ENCODE measurements around the gene ARHGAP35.
"Not testable (repeated sequence)": the region's sequence is repeated elsewhere in the genome, so short reads cannot be mapped to it uniquely, and the experiment has no call there.

Gene ARHGAP35

GRCh38 chr19:46844067-46844489 lies 16.7 kb upstream of the ARHGAP35 start:
- no peak for DNase-seq (ENCODE audit: low read depth)

- no peak for DNase-seq (ENCODE audit: low read depth)
These were observed 14.8 kb upstream of the ARHGAP35 start for GRCh38 chr19:46845959-46846459.

DNA sequence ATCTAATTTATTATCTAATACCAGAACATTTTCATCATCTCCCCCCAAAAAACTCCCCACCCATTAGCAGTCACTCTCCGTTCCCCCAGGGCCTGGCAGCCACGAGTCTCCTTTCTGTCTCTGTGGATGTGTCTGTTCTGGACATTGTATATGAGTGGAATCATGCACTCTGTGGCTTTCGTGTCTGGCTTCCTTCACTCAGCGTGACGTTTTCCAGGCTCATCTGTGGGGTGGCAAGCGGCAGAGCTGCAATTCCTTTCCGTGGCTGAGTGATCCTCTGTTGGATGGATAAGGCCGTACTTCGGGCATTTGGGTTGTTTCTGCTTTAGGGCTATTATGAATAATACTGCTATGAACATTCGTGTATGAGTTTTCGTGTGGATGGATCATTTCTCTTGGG lies 13.3 kb upstream of the ARHGAP35 start:
- no peak for DNase-seq (ENCODE audit: low read depth)

- DNase-seq (ENCODE audit: low read depth) = no peak
These were observed 12.4 kb upstream of the ARHGAP35 start for GRCh38 chr19:46848389-46848788.

- no peak for DNase-seq (ENCODE audit: low read depth)
These were observed 11.2 kb upstream of the ARHGAP35 start for GRCh38 chr19:46849610-46850009.

GRCh38 chr19:46850228-46851203 lies 10.3 kb upstream of the ARHGAP35 start, which contains the start of gene AP2S1:
Gene AP2S1 (minus strand): TSS chr19:46850846. CDS start chr19:46850766, 80 bp downstream.
- peak; percentile 87 for DNase-seq (ENCODE audit: low read depth)

GRCh38 chr19:46852830-46853229 lies 8.0 kb upstream of the ARHGAP35 start:
- no peak for DNase-seq (ENCODE audit: low read depth)

- not testable (repeated sequence) for DNase-seq (ENCODE audit: low read depth)
These were observed 6.1 kb upstream of the ARHGAP35 start for GRCh38 chr19:46854698-46855097.

DNA sequence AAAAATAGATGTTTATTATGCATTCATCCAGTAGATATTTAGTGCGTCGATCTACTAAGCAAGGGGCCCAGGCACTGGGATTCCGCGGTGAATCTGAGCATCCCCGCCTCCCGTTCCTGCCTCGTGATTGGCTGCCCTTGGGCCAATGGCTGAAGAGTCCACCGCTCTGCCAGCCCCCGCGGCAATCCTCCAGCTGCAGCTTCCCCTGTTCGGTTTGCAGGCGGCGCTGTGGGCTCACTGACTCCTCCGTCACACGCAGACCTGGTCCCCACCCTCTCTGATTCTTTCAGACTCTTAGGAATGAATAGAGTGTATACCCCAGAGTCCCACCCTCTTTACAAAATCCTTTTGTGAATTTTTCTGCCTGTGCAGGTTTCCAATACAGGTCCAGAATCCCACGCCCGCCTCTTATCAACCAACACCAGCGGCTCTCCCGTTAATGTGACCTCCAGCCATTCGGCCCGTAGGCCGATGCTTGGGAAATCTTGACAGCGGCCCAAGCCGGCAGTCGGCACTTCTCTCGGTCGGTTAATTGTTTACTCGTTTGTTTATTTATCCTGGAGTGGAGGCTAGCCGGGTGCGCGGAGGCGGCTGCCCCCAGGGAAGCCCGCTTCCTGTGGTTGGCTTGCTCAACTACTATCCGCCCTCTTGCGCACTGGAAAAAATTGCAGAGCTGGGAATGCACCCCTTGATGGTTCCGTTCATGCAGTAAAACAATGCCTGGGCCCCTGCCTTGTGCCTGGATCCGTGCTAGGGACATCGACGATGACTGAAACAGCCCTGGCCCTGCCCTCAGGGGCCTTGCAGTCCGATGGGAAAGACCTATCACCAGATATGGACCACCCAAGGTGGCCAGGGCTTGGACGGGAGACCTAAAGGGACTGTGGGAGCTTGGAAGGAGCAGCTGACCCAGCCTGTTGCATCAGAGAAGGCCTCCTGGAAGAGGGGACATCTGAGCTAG lies 4.5 kb upstream of the ARHGAP35 start:
- DNase-seq (ENCODE audit: low read depth) = peak; percentile 87

DNA sequence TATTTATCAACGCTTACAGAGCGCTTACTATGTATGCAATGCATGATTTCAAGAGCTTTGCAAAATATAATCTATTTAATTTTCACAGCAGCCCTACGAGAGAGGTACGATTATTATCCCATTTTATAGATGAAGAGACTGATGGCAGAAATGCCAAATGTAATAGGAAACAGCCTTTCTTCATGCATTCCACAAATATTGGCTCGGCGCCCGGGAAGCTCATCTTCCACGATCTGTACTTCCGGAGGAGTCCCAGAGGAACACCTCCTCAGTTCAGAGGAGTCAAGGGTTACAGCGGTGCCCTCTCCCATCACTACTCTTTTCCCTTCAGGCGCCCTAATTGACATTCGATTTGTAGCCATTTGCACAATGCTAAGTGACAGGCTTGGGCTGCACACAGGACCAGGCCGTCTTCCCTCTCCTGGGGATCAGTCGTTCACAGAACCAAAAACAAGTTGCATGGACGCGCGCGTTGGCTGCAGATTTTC lies 1.1 kb upstream of the ARHGAP35 start:
- no peak for DNase-seq (ENCODE audit: low read depth)

DNA sequence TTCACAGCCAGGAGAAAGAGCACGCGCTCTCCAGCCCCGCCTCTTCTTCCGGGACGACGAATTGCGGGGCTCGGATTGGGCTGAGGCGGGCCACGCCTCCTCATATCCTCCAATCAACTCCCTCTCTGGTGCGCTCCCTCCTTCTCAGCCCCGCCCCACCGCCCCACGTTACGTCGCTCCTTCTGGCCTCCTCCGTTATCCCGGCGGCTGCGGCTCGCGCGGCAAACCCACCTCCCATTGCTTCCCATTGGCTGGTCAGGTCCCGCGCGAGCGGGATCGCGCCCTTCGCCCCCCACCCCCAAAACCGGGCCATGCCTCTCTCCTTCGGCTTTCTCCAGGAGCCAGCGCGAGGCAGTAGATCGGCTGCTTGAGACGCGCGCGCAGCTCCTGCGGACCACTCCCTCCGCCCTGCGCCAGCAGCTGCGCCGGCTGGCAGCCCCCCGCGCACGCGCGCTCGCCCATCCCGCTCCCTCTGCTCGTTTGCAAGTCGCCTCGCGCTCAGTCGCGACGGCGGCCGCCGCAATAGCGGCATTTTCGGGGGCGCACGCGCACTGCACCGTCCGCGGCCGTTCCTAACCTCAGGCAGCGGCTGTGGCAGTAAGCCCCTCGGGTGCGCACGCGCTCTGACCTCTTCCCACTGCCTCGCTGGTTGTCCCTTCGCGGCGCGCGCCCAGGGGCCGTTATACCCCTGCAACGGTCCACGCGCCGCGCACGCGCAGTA lies 512 bp upstream of the ARHGAP35 start:
- DNase-seq (ENCODE audit: low read depth) = peak; percentile 92

DNA sequence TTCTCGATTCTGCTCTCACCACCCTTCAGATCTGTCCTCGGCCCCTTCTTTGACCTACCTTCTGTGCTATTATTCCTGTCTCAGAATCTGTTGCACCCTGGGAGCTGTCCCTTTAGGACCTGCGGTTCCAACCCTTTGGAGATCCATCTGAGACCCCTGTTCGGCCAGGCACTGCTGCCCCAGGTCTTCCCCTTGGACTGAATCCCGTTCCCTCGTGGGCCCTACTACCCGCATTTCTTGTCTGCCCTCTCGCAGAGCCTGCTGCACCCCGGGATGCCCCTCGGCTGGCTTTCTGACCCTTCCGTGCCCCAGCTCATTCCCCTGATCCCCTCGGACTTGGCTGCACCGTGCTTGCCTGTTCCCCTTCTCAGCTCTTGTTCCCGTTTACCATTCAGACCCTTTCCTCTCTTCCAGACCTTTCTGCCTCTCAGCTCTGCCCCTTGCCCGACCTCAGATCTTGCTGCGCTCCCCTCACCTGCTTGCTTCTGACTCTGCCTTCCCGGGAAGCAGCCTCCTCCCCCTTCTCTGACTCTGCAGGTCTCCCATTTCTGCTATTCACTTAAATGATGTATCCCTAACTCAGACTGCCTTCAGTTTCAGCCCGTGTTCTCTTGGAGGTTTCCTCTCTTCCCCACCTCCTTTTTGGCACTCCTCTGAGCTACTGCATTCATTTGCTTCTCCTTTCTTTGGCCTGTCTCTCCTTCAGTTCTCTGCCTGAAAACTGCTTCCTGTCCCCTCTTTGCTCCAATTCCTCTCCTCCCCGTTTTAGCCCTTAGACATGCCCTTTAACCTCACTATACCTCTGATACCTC lies 1.1 kb downstream of the ARHGAP35 start:
- DNase-seq (ENCODE audit: low read depth) = no peak

- no peak for DNase-seq (ENCODE audit: low read depth)
These were observed 1.7 kb downstream of the ARHGAP35 start for GRCh38 chr19:46862503-46862834.

DNA sequence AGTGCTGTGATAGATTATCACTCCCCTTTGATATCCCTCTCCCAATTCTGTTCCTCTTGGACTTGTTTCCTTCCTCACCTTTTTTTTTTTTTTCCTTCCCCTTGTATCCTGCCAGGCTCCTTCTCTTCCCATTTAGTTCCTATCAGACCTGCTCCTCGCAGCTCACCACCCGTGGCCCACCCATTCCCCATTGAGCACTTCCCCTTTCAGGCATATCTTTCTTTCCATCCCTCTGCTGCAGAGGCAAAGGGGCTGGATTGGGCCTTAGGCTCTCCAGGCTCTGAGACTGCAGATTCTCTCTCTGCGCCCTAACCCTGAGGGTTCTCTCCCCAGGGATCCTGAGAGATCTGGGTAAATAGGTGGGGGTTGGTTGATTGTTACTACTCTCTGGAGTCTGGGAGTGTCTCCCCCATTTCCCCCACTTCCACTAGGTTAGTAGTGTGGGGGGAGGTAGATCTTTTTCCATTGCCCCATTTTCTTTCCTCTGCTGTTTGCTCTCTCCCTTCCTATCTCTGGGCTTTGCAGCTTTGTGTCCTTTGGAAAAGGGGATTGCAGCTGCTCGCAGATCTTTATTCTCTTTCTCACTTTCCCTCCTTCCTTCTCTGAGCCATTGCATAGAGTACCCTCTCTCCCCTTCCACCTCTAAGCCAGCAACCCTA lies 2.3 kb downstream of the ARHGAP35 start:
- no peak for DNase-seq (ENCODE audit: low read depth)

DNA sequence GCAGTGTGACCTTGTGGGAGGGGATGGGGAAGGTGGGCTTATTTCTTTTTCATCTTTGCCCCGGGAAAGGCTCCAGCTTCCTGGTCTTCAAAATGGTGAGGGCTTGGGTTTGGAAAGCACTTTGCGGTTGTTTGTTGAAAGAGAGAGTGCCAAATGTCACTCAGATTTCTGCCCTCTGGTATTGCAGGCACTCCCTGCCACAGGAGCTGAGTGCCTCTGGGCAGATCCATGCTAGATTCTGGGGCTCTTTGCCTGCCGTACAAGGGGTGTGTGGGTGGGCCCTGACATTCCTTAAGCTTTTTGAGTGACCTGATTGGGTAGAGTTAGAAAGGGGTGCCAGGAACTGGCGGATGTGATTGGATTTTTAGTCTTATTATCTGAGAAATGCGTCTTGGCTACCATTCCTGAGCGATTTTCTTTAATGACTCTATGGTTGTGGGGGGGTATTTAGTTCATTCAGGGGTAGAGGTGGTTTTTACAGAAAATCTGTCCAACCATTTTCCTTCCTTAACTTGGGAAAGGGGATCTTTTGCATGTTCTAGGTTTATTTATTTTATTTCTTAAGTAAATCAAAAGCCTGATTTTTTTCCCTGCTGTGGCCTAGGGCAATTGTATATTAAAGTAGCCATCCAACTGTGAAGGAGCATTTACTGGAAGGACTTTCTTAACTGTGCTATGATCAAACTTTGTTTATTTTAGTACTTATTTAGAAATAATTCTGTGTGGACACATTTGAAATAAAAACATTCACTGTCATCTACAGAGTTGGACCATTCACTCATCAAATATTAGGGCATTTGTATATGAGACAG lies 3.2 kb downstream of the ARHGAP35 start:
- no peak for DNase-seq (ENCODE audit: low read depth)

DNA sequence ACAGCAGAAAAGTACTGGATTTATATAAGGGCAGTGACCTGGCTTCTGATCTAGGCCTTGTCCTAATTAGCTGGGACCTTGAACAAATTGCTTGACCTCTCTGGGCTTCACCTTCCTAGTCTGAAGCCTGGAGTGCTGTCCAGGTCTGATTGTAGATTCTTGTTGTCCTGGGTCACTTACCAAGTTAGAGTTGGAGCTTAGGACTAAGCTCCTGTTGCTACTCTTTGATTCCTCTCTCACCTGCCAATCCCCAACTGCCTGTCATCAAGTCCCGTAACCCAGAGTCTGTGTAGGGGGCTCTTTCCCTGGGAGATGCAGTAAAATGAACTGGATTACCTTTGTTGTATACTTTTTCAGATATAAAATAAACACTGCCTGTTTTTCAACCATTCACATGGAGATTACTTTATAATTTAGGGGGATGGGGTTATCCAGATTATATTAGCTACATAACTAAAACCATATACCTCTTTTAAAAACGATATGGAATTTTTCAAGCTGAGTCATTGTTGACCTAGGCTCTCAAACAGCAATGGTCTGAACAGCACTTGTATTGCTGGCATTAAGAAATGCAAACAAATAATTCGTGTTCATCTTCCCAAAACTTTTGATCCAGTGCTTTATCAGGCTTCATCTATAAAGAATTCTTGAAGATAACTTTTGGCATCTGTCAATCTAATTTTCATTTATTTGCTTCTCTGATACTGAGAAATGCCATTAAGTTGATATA lies 5.8 kb downstream of the ARHGAP35 start:
- no peak for DNase-seq (ENCODE audit: low read depth)

DNA sequence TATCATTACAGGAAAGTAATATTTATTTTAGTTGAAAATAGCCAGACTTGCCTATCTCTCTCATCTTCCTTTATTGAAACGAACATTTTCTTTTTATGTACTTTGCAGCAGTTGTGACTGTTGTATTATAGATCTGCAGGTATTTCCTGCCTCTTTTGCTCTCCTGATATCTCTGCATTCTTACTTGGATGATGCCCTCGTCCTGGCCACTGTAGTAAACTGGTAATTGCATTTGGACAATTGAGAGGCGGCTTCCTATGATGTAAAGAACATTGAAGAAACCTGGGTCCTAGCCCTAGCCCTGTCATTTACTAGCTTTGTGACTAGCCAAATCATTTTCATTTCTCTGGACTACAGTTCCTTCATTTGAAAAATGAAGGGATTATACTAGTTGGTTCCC lies 6.4 kb downstream of the ARHGAP35 start:
- no peak for DNase-seq (ENCODE audit: low read depth)

DNA sequence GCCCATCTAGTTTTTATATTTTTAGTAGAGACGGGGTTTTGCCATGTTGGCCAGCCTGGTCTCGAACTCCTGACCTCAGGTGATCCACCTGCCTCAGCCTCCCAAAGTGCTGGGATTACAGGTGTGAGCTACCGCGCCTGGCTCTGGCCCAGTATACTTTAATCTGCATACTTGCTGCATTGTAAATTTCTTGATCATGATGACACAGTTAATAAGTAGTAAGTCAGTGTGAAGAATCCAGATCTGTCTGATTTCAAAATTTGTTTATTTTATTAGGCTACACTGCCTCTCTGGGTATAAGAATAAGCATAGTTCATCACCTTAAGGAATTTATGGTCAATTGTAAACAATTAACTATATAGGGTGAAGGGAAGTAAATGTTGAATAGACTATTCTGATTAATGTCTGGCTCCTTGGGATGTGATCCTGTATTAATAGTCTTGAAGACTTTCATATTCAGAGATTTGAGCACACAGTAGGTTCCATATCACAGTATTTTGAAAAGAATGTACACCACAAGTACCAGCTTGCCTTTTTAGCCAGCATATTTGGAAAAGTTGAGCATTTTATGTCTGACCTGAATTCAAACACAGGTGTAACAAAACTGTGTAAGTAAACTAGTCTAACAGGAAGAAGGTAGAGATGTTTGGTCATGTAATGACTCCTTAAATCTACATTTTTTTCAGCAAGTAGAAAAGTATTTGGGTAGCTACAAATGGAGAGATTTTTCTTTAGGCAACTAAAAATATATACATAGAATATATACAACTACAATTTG lies 7.4 kb downstream of the ARHGAP35 start:
- DNase-seq (ENCODE audit: low read depth) = no peak
